Measurements from ENCODE around the gene NAB2. TPM values are rescaled to one million over a fixed set of nuclear protein-coding genes. Genes with fewer than 3 reads are reported as not detected.
"Not testable (repeated sequence)": the region's sequence is repeated elsewhere in the genome, so short reads cannot be mapped to it uniquely, and the experiment has no call there.

NAB2 gene
- total RNA-seq, 1 donor from 2014 or later, result 30.2 TPM

GRCh38 chr12:57109207-57110103, 20.5 kb downstream of the NAB2 start:
- DNase-seq (ENCODE audit: low spot score in 2 of 2) (peak in 1 of 2 donors; percentile 5), FAIRE-seq (no peak)

- DNase-seq (ENCODE audit: low spot score in 2 of 2), result peak in 1 of 2 donors; percentile 22
- no peak for FAIRE-seq
Measured at GRCh38 chr12:57110104-57111030, 21.5 kb downstream of the NAB2 start.

- no peak for FAIRE-seq
- peak in 1 of 2 donors; percentile 54 for DNase-seq (ENCODE audit: low spot score in 2 of 2)
Measured at GRCh38 chr12:57111031-57111734, 22.3 kb downstream of the NAB2 start, which contains the start of gene STAT6. TSS of gene STAT6 (minus strand) at chr12:57111362. CDS start at chr12:57108278, 3,084 bp downstream.

GRCh38 chr12:57112492-57113294, 23.8 kb downstream of the NAB2 start:
- FAIRE-seq (no peak), DNase-seq (ENCODE audit: low spot score in 2 of 2) (no peak)

GRCh38 chr12:57116580-57117281, 27.8 kb downstream of the NAB2 start:
- DNase-seq (ENCODE audit: low spot score in 2 of 2), result no peak
- no peak for FAIRE-seq

GRCh38 chr12:57118711-57119271, 29.9 kb downstream of the NAB2 start:
- DNase-seq (ENCODE audit: low spot score in 2 of 2) (no peak), FAIRE-seq (no peak)

GRCh38 chr12:57119294-57120085, 30.6 kb downstream of the NAB2 start:
- no peak for DNase-seq (ENCODE audit: low spot score in 2 of 2)
- FAIRE-seq, result no peak

- FAIRE-seq; DNase-seq (ENCODE audit: low spot score in 2 of 2): not testable (repeated sequence)
Measured at GRCh38 chr12:57120718-57121117, 31.8 kb downstream of the NAB2 start.

GRCh38 chr12:57123813-57124212, 34.9 kb downstream of the NAB2 start:
- no peak for FAIRE-seq

GRCh38 chr12:57124261-57124877, 35.5 kb downstream of the NAB2 start:
- FAIRE-seq (no peak), DNase-seq (ENCODE audit: low spot score in 2 of 2) (no peak)

More at GRCh38 chr12:57123813-57124212, 34.9 kb downstream of the NAB2 start:
- no peak for DNase-seq (ENCODE audit: low spot score in 2 of 2)

GRCh38 chr12:57126061-57126460, 37.1 kb downstream of the NAB2 start:
- FAIRE-seq (no peak), DNase-seq (ENCODE audit: low spot score in 2 of 2) (no peak)

GRCh38 chr12:57126561-57126960, 37.6 kb downstream of the NAB2 start:
- no peak for FAIRE-seq
- DNase-seq (ENCODE audit: low spot score in 2 of 2), result peak in 1 of 2 donors; percentile 2

- no peak for FAIRE-seq
- no peak for DNase-seq (ENCODE audit: low spot score in 2 of 2)
Measured at GRCh38 chr12:57127101-57127725, 38.3 kb downstream of the NAB2 start.

- no peak for FAIRE-seq
Measured at GRCh38 chr12:57127726-57128518, 39.0 kb downstream of the NAB2 start, which contains the start of gene LRP1. TSS of gene LRP1 (plus strand) at chr12:57128483. CDS start at chr12:57128965, 482 bp downstream.

GRCh38 chr12:57128519-57129247, 39.8 kb downstream of the NAB2 start:
- FAIRE-seq (no peak), DNase-seq (ENCODE audit: low spot score in 2 of 2) (no peak)

More at GRCh38 chr12:57127726-57128518, 39.0 kb downstream of the NAB2 start, which contains the start of gene LRP1:
- DNase-seq (ENCODE audit: low spot score in 2 of 2), result peak; percentile 74 to 86
